ENCODE data around the gene KAT2B. TPM values are rescaled to one million over a fixed set of nuclear protein-coding genes. Genes with fewer than 3 reads are reported as not detected.
"Not testable (repeated sequence)": the region's sequence is repeated elsewhere in the genome, so short reads cannot be mapped to it uniquely, and the experiment has no call there.

KAT2B gene
- total RNA-seq, 4 donors from 2014 or later = 30.8 to 57.3 (median 44.0) TPM

GRCh38 chr3:20041197-20041780, 1.0 kb downstream of the KAT2B start:
- Histone ChIP-seq H3K4me3 (peak overlapping the region; percentile 44 to 69), H3K36me3 (no peaks in the 10 kb centered on the region), H3K9me3 (no peaks in the 10 kb centered on the region), H3K27me3 (no peaks in the 10 kb centered on the region), H3K4me1 (peaks cover 3 to 66% (median 17%) of the 10 kb centered on the region in 3 donors), H3K27ac (peak overlapping the region; percentile 77 to 99 (median 98))
- whole genome bisulfite sequencing, 2 donors (ENCODE audit: low coverage in 1 of 2) = 0% methylated on average over 3 to 6 of the region's 28 CpGs
- peak; percentile 59 for TF ChIP-seq POLR2AphosphoS5 (IDR thresholded peaks at IDR 0.05)
- TF ChIP-seq EP300 (IDR thresholded peaks at IDR 0.05) = no peak
- ATAC-seq = peak; percentile 37

- H3K27ac ChIP-seq = peak overlapping the region in 2 of 4 donors; percentile 96 to 99
- peak overlapping the region in 1 of 2 donors; percentile 69 for H3K4me3 ChIP-seq
- ATAC-seq = no peak
- no peaks in the 10 kb centered on the region for H3K36me3 ChIP-seq
- 63 to 73% methylated on average over 5 of the region's 5 CpGs for WGBS, 2 donors (ENCODE audit: low coverage in 1 of 2)
- TF ChIP-seq POLR2A (IDR thresholded peaks at IDR 0.05) = no peak
- TF ChIP-seq POLR2AphosphoS5 (IDR thresholded peaks at IDR 0.05) = no peak
- no peak for TF ChIP-seq CTCF (IDR thresholded peaks at IDR 0.05)
- TF ChIP-seq EP300 (IDR thresholded peaks at IDR 0.05) = no peak
- peaks cover 3 to 76% (median 19%) of the 10 kb centered on the region in 3 donors for H3K4me1 ChIP-seq
- no peaks in the 10 kb centered on the region for H3K9me3 ChIP-seq
- H3K27me3 ChIP-seq = no peaks in the 10 kb centered on the region
These were observed 2.1 kb downstream of the KAT2B start for GRCh38 chr3:20042331-20042730.

DNA sequence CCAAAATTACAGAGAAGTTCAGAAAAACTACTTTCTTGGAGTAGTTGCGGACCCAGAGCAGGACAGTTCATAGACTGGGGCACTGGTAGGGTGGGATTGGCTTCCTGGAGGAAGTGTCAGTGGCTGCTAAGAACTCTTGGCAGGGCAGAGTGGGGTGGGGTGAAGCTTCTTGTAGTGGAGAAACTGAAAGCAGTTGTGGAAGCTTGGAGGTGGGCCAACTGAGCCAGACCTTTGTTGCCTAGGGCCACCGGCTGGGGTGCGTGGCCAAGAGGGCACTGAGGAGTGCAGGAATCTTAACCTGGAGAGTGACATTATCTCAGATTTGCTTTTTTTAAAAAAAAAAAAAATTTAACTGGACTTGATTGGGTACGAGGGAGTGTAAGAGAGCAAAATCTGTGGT, 3.1 kb downstream of the KAT2B start:
- no peak for TF ChIP-seq EP300 (IDR thresholded peaks at IDR 0.05)
- TF ChIP-seq POLR2A (IDR thresholded peaks at IDR 0.05) = no peak
- no peak for TF ChIP-seq POLR2AphosphoS5 (IDR thresholded peaks at IDR 0.05)
- no peak for TF ChIP-seq CTCF (IDR thresholded peaks at IDR 0.05)
- 14 to 26% methylated on average over 4 of the region's 4 CpGs for WGBS, 2 donors (ENCODE audit: low coverage in 1 of 2)
- no peaks in the 10 kb centered on the region for H3K36me3 ChIP-seq
- no peaks in the 10 kb centered on the region for H3K9me3 ChIP-seq
- H3K27ac ChIP-seq = peak overlapping the region; percentile 9 to 99 (median 84)
- H3K4me1 ChIP-seq = peaks cover 3 to 78% (median 29%) of the 10 kb centered on the region in 3 donors
- peak; percentile 19 for ATAC-seq
- H3K4me3 ChIP-seq = peak overlapping the region in 1 of 2 donors; percentile 33
- H3K27me3 ChIP-seq = no peaks in the 10 kb centered on the region

DNA sequence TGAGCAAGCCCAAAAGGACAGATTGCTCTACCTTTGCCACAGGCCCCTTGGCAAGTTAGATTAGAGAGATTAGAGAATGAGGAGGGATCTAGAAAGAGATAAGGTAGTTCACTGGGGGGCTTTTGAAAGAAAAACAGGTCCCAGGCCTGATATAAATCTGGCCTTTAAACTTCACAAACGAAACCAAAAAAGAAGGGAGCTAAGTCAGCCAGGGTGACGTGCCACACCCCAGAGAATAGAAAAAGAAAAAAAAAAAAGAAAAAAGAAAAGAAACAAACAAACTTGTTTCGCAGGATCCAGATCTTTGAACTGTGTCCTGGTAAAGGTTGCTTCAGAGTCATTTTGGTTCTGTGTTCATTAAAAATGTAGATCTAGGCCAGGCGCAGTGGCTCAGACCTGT, 3.6 kb downstream of the KAT2B start:
- Histone ChIP-seq H3K4me1 (peaks cover 3 to 78% (median 30%) of the 10 kb centered on the region in 3 donors), H3K9me3 (no peaks in the 10 kb centered on the region), H3K36me3 (no peaks in the 10 kb centered on the region), H3K27me3 (no peaks in the 10 kb centered on the region), H3K4me3 (peak overlapping the region in 1 of 2 donors; percentile 33), H3K27ac (peak overlapping the region; percentile 9 to 99 (median 84))
- TF ChIP-seq POLR2AphosphoS5 (IDR thresholded peaks at IDR 0.05) (no peak), POLR2A (IDR thresholded peaks at IDR 0.05) (no peak), EP300 (IDR thresholded peaks at IDR 0.05) (no peak), CTCF (IDR thresholded peaks at IDR 0.05) (no peak)
- 51 to 82% methylated on average over 2 to 4 of the region's 4 CpGs for WGBS, 2 donors (ENCODE audit: low coverage in 1 of 2)
- no peak for ATAC-seq

GRCh38 chr3:20045141-20045540, 4.9 kb downstream of the KAT2B start:
- not testable (repeated sequence) for H3K9me3 ChIP-seq, H3K36me3 ChIP-seq, H3K4me3 ChIP-seq, ATAC-seq, H3K27ac ChIP-seq, H3K27me3 ChIP-seq
- H3K4me1 ChIP-seq = peaks cover 3 to 83% (median 30%) of the 10 kb centered on the region in 3 donors
- 93% methylated on average over 3 of the region's 3 CpGs; no CpG with 5 or more reads in 1 of the 2 donors for WGBS, 2 donors (ENCODE audit: low coverage in 1 of 2)

DNA sequence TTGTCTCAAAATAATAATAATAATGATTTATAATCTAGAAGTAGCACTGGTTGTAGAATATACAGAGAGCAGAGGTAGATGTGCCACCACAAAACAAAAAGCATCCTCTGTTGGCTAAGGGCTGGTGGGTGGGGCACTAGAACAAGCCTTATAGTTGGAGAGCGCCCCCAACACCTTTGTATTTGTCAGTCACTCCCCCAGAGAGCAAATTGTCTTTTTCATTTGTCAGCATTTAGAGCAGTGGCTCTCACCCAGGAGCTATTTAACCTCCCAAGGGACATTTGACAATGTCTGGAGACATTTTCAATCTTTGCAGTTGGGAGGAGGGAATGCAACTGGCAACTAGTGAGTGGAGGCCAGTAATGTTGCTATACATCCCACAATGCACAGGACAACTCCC, 6.3 kb downstream of the KAT2B start:
- Histone ChIP-seq H3K9me3 (no peaks in the 10 kb centered on the region), H3K4me1 (peaks cover 3 to 82% (median 30%) of the 10 kb centered on the region in 3 donors), H3K4me3 (no peak overlapping the region), H3K36me3 (no peaks in the 10 kb centered on the region), H3K27me3 (no peaks in the 10 kb centered on the region), H3K27ac (no peak overlapping the region)
- no peak for ATAC-seq
- WGBS, 2 donors (ENCODE audit: low coverage in 1 of 2) = 90% methylated on average over 1 of the region's 1 CpG; no CpG with 5 or more reads in 1 of the 2 donors
- no peak for TF ChIP-seq POLR2A (IDR thresholded peaks at IDR 0.05)
- TF ChIP-seq POLR2AphosphoS5 (IDR thresholded peaks at IDR 0.05) = no peak
- TF ChIP-seq EP300 (IDR thresholded peaks at IDR 0.05) = no peak
- TF ChIP-seq CTCF (IDR thresholded peaks at IDR 0.05) = no peak

Data from gastroesophageal sphincter (tissue), 4 donors.